Transverse colon (tissue), 4 donors: ENCODE data around the gene ERC2.

Experiments used
- CTCF ChIP-seq, 5 experiments: fragments of 200-600 bp in 3 of 5; fragments of 450-650 bp in 2 of 5; sonication (generic) in 3 of 5; IDR thresholded peaks; 1 replicate in 2 of 5; 2 replicates in 3 of 5; pipeline ENCODE4 v1.5.1; 2016 to 2017; ENCODE audit warnings: antibody characterized with exemption in 5 of 5, inconsistent platforms in 3 of 5, mild to moderate bottlenecking in 2 of 5, moderate library complexity in 1 of 5
- EP300 ChIP-seq: sonication (generic); formaldehyde crosslinking; IDR thresholded peaks from one replicate; pipeline ENCODE4 v1.6.1; 2017; ENCODE audit warnings: antibody characterized with exemption, low read depth
- POLR2A ChIP-seq: fragments of 450-650 bp; IDR thresholded peaks from one replicate; pipeline ENCODE4 v1.6.1; 2016; ENCODE audit warnings: antibody characterized with exemption, mild to moderate bottlenecking, moderate library complexity
- POLR2AphosphoS5 ChIP-seq, 3 donors: sonication (generic); formaldehyde crosslinking; IDR thresholded peaks; one replicate each; pipeline ENCODE4 v1.6.1; 2016; ENCODE audit warnings: antibody characterized with exemption in 3 of 3

DNA sequence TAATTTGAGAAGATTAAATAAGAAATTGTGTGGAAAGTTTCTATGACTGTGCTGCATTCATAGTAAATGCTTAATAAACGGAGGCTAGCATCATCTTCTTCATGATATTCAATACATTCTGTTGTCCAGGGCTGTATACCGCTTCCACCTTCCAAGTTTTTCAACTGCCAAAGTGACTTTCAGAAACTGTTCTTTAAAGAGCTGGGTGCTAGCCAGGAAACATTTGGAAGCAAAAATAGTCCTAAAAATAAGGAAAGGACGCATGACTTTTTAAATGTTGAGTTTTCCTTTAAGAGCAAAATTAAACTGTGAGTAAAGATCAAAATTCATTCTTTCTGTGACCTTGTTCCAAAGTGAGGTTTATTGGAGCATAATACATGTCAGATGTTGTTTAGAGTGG, 9.4 kb upstream of the ERC2 start:
- no peak for TF ChIP-seq CTCF (IDR thresholded peaks at IDR 0.05)
- no peak for TF ChIP-seq POLR2AphosphoS5 (IDR thresholded peaks at IDR 0.05)
- TF ChIP-seq POLR2A, result no peak
- no peak for TF ChIP-seq EP300
